Effector memory CD8-positive, alpha-beta T cell (primary cell): Measurements from ENCODE around the gene GBGT1.

Experiments used
- ATAC-seq: fragments of 150-1000 bp; cut with Tn5 transposase; replicated peaks from 2 replicates; pipeline ENCODE4 v1.10.0; 2021; ENCODE audit warnings: mild to moderate bottlenecking, moderate library complexity
- DNase-seq, 3 experiments: peaks; one replicate each; pipeline ENCODE4 v3.0.0; 2021
- H3K27ac Mint-ChIP-seq, 2 donors: one replicate each; pipeline ENCODE4 v1.8.0; 2022; ENCODE audit warnings: mild to moderate bottlenecking in 2 of 2, mixed read lengths in 2 of 2, moderate library complexity in 2 of 2
- H3K27me3 Mint-ChIP-seq, 2 donors: one replicate each; pipeline ENCODE4 v1.8.0; 2022; ENCODE audit warnings: mixed read lengths in 2 of 2
- H3K36me3 Mint-ChIP-seq: one replicate; pipeline ENCODE4 v1.8.0; 2022; ENCODE audit warnings: mild to moderate bottlenecking, moderate library complexity, mixed read lengths; ENCODE audit not compliant: insufficient read depth
- H3K4me1 Mint-ChIP-seq, 2 donors: one replicate each; pipeline ENCODE4 v1.8.0; 2022; ENCODE audit warnings: low read depth in 2 of 2, mixed read lengths in 2 of 2
- H3K4me3 Mint-ChIP-seq, 2 donors: one replicate each; pipeline ENCODE4 v1.8.0; 2022; ENCODE audit warnings: mild to moderate bottlenecking in 2 of 2, mixed read lengths in 2 of 2, moderate library complexity in 2 of 2
- H3K9me3 Mint-ChIP-seq, 2 donors: one replicate each; pipeline ENCODE4 v1.8.0; 2022; ENCODE audit warnings: mixed read lengths in 2 of 2

Gene GBGT1

DNA sequence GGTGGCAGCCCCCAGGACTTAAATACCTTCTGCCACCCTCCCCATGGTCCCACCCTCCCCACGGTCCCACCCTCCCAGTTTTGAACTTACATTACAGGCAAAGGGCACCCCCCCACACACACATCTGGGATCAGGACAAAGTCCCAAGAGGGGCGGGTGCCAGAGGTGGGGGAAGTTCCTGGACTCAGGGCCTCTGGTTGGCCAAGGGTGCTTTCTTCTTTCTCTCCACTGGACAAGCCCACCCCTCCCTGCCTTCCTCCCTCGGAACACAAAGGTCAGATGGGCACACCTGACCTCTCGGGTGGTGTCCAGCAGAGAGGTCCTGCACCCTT, 23.6 kb downstream of the GBGT1 start:
- Mint-ChIP-seq H3K36me3 (peaks cover 83% of the 10 kb centered on the region), H3K4me3 (peak overlapping the region in 1 of 2 donors; percentile 43), H3K27me3 (no peaks in the 10 kb centered on the region), H3K4me1 (peaks cover 56 to 58% of the 10 kb centered on the region in 2 donors), H3K9me3 (no peaks in the 10 kb centered on the region), H3K27ac (peak overlapping the region; percentile 100)
- no peak for DNase-seq
- no peak for ATAC-seq

DNA sequence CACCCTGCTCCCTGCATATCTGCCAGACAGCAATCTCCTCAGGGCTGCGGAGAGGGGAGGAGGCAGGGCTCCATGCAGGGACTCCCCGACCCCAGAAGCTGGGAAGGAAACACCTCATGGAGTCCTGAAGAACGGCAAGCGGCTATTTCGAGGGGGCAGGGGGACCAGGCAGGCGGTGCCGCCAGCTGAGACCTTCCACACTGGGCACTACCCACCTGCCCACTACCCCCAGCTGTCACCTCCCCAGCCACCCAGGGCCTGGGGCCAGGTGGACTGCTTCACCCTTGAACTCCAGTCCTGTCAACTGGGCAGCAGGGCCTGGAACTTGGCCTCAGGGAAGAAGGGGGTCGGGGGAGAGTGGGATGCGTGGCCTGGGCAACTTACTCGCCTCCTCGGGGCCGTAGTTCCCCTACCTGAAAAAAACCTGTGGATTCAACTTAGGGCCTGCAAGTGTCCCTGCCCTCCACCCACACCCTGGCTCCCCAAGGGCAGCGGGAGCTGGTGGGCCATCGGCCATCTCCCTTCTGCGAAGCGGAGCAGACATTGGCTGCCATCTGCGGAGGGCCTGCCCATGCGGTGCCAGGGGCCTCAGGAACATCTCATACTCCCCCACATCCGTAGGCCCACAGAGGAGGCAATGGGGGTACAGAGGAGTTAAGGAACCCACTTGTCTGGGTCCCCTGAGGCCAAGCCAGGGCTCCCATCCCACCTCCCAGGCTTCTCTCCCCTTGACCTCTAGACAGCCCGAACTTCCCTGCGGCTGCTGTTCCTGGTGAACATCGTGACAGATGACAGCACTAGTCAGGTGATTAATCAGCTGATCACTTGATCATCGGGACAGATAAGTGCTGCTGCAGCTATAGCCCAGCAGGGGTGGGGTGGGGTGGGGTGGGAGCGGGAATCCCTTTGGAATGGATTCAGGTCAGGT, 24.2 kb downstream of the GBGT1 start:
- peak overlapping the region in 1 of 2 donors; percentile 10 for H3K4me3 Mint-ChIP-seq
- no peak for DNase-seq

DNA sequence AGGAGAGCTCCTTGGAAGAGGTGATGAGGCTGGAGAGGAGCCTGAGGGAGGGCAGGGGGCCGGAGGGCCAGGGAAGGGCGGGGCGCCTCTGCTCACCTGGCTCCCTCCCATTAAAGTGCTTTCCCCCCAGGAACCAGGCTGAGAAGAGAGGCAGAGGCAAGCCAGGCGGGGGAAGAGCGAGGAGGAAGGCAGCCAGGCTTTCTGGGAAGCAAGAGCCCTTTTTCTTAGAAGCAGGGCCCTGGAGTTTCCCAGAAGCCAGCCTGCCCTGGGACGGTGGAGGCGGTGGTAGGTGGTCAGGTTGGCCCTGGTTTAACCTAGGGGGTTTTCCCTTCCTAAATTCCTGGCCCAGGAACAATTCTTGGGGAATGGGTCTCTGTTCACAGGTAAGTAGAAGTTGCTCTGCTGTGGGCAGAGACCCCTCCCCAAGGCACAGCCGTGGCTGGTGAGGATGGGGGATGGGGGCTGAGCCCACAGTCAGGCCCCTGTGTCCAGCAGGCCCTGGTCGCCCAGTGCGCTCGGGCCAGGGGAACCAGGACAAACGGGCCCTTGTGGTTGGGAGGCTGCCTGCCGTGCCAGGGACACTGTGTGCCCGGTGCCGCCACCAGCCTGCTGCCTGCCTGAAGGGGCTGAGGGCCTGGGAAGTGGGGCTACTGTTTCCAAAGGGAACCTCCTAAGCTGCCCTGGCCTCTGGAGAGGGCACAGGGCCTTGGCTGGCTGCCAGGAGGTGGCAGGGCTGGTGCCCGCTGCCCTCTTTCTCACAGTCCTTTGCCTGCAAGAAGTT, 26.1 kb downstream of the GBGT1 start:
- Mint-ChIP-seq H3K9me3 (no peaks in the 10 kb centered on the region), H3K36me3 (peaks cover 85% of the 10 kb centered on the region), H3K27me3 (no peaks in the 10 kb centered on the region), H3K27ac (peak overlapping the region; percentile 89 to 100), H3K4me1 (peaks cover 58 to 59% of the 10 kb centered on the region in 2 donors), H3K4me3 (peak overlapping the region in 1 of 2 donors; percentile 53)
- ATAC-seq (no peak), DNase-seq (no peak)

More for the DNA sequence above, 24.2 kb downstream of the GBGT1 start:
- Mint-ChIP-seq H3K4me1 (peaks cover 58 to 60% of the 10 kb centered on the region in 2 donors), H3K9me3 (no peaks in the 10 kb centered on the region), H3K27ac (peak overlapping the region; percentile 100), H3K27me3 (no peaks in the 10 kb centered on the region), H3K36me3 (peaks cover 83% of the 10 kb centered on the region)
- ATAC-seq = no peak

DNA sequence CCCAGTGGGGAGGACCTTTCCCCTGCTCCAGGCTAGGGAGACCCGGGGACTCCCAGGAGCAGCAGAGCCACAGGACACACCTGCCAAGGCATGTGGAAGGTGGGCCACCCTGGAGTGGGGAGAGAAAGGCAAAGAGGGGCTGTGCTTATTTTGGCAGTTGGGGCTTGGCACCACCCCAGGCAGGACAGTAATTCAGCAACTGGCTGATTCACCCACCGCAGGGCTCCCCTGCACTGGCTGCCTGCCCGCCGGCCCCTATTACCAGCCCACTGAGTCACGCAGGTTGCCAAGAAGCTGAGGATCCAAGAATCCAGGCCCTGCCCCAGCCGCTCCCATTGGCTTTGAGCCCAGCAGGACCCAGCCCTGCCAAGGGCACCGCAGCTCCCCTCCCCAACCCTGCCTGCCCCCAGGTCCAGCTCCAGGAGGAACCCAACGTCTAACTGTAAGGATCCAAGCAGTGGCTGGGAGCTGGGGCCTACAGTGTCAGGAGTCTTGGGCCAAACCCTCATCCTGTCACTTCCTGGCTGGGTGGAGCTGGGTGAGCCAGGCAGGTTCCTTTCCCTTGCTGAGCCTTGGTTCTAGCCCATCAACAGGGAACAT, 28.5 kb downstream of the GBGT1 start:
- H3K4me1 Mint-ChIP-seq = peaks cover 58 to 62% of the 10 kb centered on the region in 2 donors
- ATAC-seq (peak; percentile 3), DNase-seq (peak in 1 of 3 experiments; percentile 47)

DNA sequence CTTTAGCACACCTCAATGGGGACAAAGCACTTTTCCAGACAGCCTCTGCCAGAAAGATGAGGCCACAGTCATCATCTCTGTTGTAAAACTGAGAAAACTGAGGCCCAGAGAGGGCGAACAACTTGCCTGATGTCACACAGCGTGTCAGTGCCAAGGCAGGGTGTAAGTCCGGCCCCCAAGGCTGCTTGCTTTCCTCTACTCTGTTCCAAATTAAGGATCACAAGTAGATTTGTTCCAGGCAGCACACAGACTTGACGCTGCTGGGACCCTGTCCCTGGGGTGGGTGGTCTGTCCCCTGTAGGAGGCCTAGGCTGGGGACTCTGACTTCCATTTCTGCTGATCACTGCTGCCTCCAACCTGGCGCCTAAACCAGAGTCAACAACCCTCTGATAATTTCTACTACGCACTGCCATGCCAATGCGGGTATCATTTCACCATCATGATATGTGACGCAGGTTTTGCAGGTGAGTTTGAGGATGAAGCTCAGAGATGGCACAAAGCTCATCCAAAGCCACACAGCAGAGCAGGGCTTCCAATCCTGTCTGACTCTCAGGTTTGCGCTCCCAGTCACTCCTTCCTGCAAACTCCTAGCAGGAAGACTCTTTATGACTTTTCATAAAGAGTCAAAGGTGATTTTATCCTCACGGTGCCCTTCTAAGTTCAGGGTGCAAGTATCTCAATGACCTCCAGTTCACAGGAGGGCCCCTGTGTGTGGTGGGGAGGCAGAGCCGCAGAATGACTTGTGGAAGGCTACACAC, 29.1 kb downstream of the GBGT1 start:
- H3K27me3 Mint-ChIP-seq = no peaks in the 10 kb centered on the region
- DNase-seq = no peak

More for the DNA sequence above, 28.5 kb downstream of the GBGT1 start:
- peaks cover 85% of the 10 kb centered on the region for H3K36me3 Mint-ChIP-seq
- H3K27ac Mint-ChIP-seq = peak overlapping the region; percentile 99 to 100
- no peaks in the 10 kb centered on the region for H3K27me3 Mint-ChIP-seq
- H3K9me3 Mint-ChIP-seq = no peaks in the 10 kb centered on the region
- H3K4me3 Mint-ChIP-seq = peak overlapping the region; percentile 92 to 98

DNA sequence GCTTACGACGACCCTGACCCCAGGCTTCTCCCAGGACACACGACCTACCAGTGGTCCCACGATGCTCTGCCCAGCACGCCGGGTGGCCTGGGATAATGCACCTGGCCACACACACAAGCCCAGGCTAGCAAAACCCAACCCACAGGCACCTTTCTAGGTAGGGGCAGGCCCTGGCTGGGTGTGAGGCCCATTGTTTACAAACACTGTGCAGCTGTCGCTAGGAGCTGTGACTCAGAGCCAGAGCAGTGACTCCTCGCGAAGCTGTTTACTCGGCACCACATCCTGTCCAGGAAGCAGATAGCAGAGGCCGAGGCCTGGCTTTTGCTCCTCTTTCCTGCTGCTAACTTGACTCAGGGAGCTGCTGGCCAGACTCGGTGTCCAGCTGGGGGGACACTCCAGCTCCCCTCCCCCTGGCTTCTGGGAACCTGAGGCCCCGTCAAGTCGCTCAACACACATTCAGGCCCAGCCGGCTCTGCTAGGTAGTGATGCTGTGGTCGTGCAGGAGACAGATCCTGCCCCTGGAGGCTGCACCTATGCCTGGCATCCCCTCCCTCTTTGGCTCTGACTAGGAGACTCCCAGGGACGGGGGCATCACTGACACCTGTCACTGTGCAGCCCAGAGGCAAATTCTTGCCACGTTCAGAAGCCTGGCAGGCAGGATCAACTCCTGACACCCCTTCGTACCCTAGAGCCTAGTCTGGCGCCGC, 29.9 kb downstream of the GBGT1 start:
- Mint-ChIP-seq H3K9me3 (no peaks in the 10 kb centered on the region), H3K4me3 (peak overlapping the region; percentile 92 to 98), H3K27ac (peak overlapping the region; percentile 99 to 100), H3K27me3 (no peaks in the 10 kb centered on the region), H3K36me3 (peaks cover 91% of the 10 kb centered on the region), H3K4me1 (peaks cover 63 to 67% of the 10 kb centered on the region in 2 donors)
- DNase-seq = peak; percentile 88 to 91 (median 90)
- ATAC-seq = peak; percentile 78

More for the DNA sequence above, 29.1 kb downstream of the GBGT1 start:
- no peaks in the 10 kb centered on the region for H3K9me3 Mint-ChIP-seq
- no peak for ATAC-seq
- H3K27ac Mint-ChIP-seq = peak overlapping the region; percentile 99 to 100
- peaks cover 87% of the 10 kb centered on the region for H3K36me3 Mint-ChIP-seq
- peak overlapping the region; percentile 92 to 98 for H3K4me3 Mint-ChIP-seq
- peaks cover 61 to 65% of the 10 kb centered on the region in 2 donors for H3K4me1 Mint-ChIP-seq

DNA sequence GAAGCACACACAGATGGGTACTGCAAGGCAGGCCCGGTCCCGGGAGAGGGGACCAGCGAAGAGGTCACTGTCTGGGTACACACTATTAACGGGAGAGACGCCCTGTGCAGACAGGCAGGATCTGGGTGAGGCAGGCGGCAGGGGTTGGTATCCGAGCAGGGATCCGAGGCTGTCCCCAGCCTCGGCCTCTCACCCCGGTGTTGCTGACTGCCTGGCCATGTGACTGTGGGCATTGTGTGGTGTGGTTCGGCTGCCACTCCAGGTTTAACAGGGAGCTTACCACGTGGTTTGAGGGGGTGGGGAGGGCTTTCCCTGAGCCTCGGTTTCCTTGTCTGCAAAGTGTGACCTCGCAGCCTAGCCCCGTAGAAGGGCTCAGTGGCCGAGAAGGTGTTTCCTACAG, 31.5 kb downstream of the GBGT1 start:
- H3K4me3 Mint-ChIP-seq = peak overlapping the region; percentile 92 to 98
- H3K4me1 Mint-ChIP-seq = peaks cover 73 to 78% of the 10 kb centered on the region in 2 donors
- H3K27me3 Mint-ChIP-seq = no peaks in the 10 kb centered on the region
- no peaks in the 10 kb centered on the region for H3K9me3 Mint-ChIP-seq
- peaks cover 96% of the 10 kb centered on the region for H3K36me3 Mint-ChIP-seq
- DNase-seq (no peak), ATAC-seq (no peak)
- peak overlapping the region; percentile 99 to 100 for H3K27ac Mint-ChIP-seq

DNA sequence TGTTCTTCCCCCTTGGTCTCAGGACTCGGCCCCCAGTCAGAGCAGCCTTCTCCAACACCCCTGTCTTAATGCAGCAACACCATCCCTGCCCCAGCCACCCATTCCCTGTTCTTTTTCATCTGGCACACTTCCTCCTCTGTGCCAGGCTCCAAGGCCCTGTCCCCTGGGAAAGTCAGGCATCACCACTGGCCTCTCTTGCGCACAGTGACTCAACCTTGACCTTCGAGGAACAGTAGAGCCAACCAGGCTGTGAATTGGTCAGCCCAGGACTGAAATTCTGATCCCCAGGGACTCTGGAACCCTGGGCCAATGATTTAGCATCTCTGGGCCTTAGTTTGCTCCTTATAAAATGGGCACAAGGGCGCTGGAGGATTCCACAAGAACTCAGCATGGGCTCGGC, 32.2 kb downstream of the GBGT1 start:
- H3K36me3 Mint-ChIP-seq = peaks cover 97% of the 10 kb centered on the region
- H3K4me1 Mint-ChIP-seq = peaks cover 75 to 82% of the 10 kb centered on the region in 2 donors
- H3K9me3 Mint-ChIP-seq = no peaks in the 10 kb centered on the region
- no peak for DNase-seq
- no peak for ATAC-seq
- H3K4me3 Mint-ChIP-seq = peak overlapping the region; percentile 92 to 98
- H3K27me3 Mint-ChIP-seq = no peaks in the 10 kb centered on the region
- peak overlapping the region; percentile 99 to 100 for H3K27ac Mint-ChIP-seq

DNA sequence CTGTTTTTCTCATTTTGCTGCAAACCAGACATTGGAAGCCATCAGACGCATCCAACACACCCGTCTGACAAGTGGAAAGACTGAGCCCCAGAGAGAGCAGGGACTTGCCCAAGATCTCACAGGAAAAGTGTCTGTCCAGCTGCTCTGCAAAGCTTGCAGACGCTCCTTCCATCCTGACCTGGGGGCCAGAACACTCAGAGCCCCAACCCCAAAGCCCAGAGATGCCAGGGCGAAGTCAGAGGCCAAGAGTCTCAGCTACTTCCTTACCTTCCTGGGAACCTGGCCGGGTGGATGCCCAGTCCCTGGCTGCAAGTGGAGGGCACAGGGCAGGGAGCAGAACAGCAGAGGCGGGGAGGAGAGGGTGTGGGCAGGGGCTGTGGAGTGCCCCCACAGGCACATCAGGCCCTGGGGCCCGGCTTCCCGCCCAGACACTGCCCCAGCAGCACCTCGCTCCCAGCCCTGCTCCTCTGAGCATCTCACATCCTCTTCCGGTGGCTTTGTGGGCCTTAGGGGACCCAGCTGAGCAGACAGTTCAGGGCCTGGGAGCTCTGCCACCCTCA, 32.9 kb downstream of the GBGT1 start:
- Mint-ChIP-seq H3K27me3 (no peaks in the 10 kb centered on the region), H3K27ac (peak overlapping the region; percentile 99 to 100), H3K9me3 (no peaks in the 10 kb centered on the region), H3K4me1 (peaks cover 76 to 85% of the 10 kb centered on the region in 2 donors), H3K4me3 (peak overlapping the region; percentile 92 to 98), H3K36me3 (peaks cover 100% of the 10 kb centered on the region)
- peak; percentile 74 to 75 (median 74) for DNase-seq
- peak; percentile 34 for ATAC-seq

DNA sequence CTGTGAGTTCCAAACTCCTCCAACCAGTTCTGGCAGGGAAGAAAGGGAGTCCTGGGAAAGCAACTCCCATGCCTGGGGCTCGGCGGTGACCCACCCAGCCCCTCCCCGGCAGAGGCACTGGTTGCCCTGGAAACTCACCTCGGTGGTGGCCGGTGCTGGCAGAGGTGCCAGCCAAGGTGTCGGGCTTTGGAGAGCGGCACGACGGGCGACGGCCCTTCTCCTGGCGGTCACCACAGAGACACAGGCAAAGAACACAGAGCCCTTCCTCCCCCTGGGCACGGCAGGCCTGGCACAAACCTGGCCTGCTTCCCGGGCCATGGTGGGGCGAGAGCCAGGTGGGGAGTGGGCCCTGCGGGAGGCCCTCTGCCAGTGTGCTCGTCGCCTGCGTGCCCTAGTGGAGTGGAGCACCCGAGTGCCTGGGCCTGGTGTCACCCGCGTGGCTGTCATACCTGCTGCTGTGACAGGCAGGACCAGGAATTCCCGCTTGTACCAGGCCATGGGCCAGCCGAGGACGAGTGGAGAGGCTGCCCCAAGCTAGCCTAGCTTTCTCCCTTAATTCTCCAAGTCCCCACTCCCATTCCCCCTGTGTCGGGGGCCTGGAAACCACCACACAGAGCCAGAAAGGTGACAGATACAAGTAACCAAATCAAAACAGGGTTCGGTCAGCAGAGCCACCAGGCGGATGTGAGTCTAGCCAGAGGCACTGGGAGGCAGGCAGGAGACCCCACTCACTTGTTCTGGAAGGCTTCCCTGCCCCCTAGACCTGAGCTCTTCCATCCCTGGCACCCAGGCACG, 34.5 kb downstream of the GBGT1 start:
- peak overlapping the region; percentile 99 to 100 for H3K27ac Mint-ChIP-seq
- H3K4me3 Mint-ChIP-seq = peak overlapping the region; percentile 92 to 98

DNA sequence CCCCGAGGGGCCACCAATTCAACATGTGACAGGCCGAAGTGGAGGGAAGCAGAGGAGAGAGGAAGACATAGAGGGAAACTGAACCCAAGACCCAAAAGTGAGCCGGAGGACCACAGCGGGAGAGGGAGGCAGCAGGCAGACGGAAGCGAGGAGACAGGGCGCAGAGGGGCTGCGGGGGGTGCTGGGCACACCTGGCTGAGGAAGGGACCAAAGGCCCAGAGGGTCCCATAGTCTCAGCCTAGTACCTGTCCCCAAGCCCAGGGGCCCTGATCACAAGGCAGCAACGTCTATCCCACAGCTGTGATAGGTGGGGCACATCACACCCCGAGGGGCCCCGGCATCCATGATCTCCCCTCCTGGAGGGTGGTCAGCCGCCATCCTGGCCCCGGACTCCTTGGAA, 35.6 kb downstream of the GBGT1 start:
- no peaks in the 10 kb centered on the region for H3K27me3 Mint-ChIP-seq
- ATAC-seq = no peak
- peak overlapping the region; percentile 99 to 100 for H3K27ac Mint-ChIP-seq
- H3K36me3 Mint-ChIP-seq = peaks cover 94% of the 10 kb centered on the region
- no peaks in the 10 kb centered on the region for H3K9me3 Mint-ChIP-seq
- H3K4me3 Mint-ChIP-seq = peak overlapping the region; percentile 92 to 98
- DNase-seq = no peak
- peaks cover 76 to 82% of the 10 kb centered on the region in 2 donors for H3K4me1 Mint-ChIP-seq

More for the DNA sequence above, 34.5 kb downstream of the GBGT1 start:
- ATAC-seq (peak; percentile 11), DNase-seq (peak in 2 of 3 experiments; percentile 63 to 65)
- H3K36me3 Mint-ChIP-seq = peaks cover 98% of the 10 kb centered on the region
- H3K4me1 Mint-ChIP-seq = peaks cover 74 to 82% of the 10 kb centered on the region in 2 donors
- H3K27me3 Mint-ChIP-seq = no peaks in the 10 kb centered on the region
- H3K9me3 Mint-ChIP-seq = no peaks in the 10 kb centered on the region
